GM12878 (cell line): ENCODE measurements around the gene PF4V1. TPM values are rescaled to one million over a fixed set of nuclear protein-coding genes. Genes with fewer than 3 reads are reported as not detected.

ENCODE experiments used
- ATAC-seq: fragments of 200-7000 bp; cut with Tn5 transposase; 3 replicates; pipeline ENCODE4 v1.9.1; 2020; ENCODE audit warnings: mild to moderate bottlenecking, moderate library complexity
- BruUV-seq: library from RNA; stranded (reverse); fragments of 400-500 nt; replicated peaks from 2 replicates; lab custom pipeline; 2021; lab: Mats Ljungman, UMichigan
- CTCF ChIA-PET: fragments of 300-600 bp; sonication (Branson Sonifier 250); formaldehyde crosslinking; extraction: SDS; loops from one replicate; lab custom pipeline; 2021; ENCODE audit warnings: inconsistent platforms; lab: Yijun Ruan, JAX
- POLR2A ChIA-PET: fragments of 350-600 bp; formaldehyde crosslinking; extraction: SDS; loops from one replicate; lab custom pipeline; 2021; ENCODE audit warnings: inconsistent platforms; lab: Charles Lee
- RAD21 ChIA-PET: fragments of 300-600 bp; sonication (Branson Sonifier 250); formaldehyde crosslinking; loops from one replicate; lab custom pipeline; 2023; ENCODE audit warnings: antibody characterized with exemption; ENCODE audit not compliant: unreplicated experiment; lab: Charles Lee
- SMC1A ChIA-PET: fragments of 300-600 bp; sonication (Branson Sonifier 250); formaldehyde crosslinking; loops from one replicate; lab custom pipeline; 2023; ENCODE audit not compliant: unreplicated experiment, uncharacterized antibody; lab: Charles Lee
- DNase-seq: peaks from one replicate; pipeline ENCODE4 v3.0.0-alpha.2; 2011; ENCODE audit warnings: low read depth, low spot score
- FAIRE-seq: peaks from 3 replicates; lab custom pipeline; 2011; peaks lifted over from hg19 to GRCh38; lab: Jason Lieb, UNC
- H2AFZ ChIP-seq: 2 replicates; pipeline ENCODE4 v1.6.0; 2011; ENCODE audit warnings: low read depth, low read length, control low read depth; ENCODE audit not compliant: control insufficient read depth
- H3K27ac ChIP-seq: 2 replicates; pipeline ENCODE4 v1.5.1; 2011; ENCODE audit warnings: control low read depth; ENCODE audit not compliant: control insufficient read depth, insufficient read depth
- H3K27me3 ChIP-seq, 2 experiments: replicated peaks in 1 of 2; 2 replicates each; pipeline versions ENCODE4 v1.6.0 to v1.6.1; 2011; ENCODE audit warnings: low read length in 1 of 2; ENCODE audit not compliant: control insufficient read depth in 2 of 2, insufficient read depth in 2 of 2
- H3K36me3 ChIP-seq, 2 experiments: 2 replicates each; pipeline ENCODE4 v1.5.1; 2011; ENCODE audit warnings: low read length in 1 of 2; ENCODE audit not compliant: control insufficient read depth in 2 of 2, insufficient read depth in 2 of 2
- H3K4me1 ChIP-seq: 2 replicates; pipeline ENCODE4 v1.6.1; 2011; ENCODE audit warnings: mild to moderate bottlenecking, low read length, moderate library complexity, mixed read lengths; ENCODE audit not compliant: control insufficient read depth, insufficient read depth
- H3K4me2 ChIP-seq: 2 replicates; pipeline ENCODE4 v1.6.0; 2011; ENCODE audit warnings: control low read depth; ENCODE audit not compliant: control insufficient read depth, insufficient read depth
- H3K4me3 ChIP-seq: fragments of 200-600 bp; sonication (generic); 2 replicates; pipeline ENCODE4 v1.5.1; 2016
- H3K79me2 ChIP-seq: 2 replicates; pipeline ENCODE4 v1.6.0; 2011; ENCODE audit warnings: low read length; ENCODE audit not compliant: control insufficient read depth, insufficient read depth
- H3K9ac ChIP-seq: 2 replicates; pipeline ENCODE4 v1.8.0; 2011; ENCODE audit warnings: low read length, control low read depth, mixed read lengths; ENCODE audit not compliant: control insufficient read depth, insufficient read depth
- H3K9me3 ChIP-seq: replicated peaks from 3 replicates; pipeline ENCODE4 v1.5.1; 2011; ENCODE audit warnings: mild to moderate bottlenecking, low read length; ENCODE audit not compliant: control insufficient read depth, insufficient read depth
- H4K20me1 ChIP-seq: 2 replicates; pipeline ENCODE4 v1.6.0; 2011; ENCODE audit not compliant: control insufficient read depth, insufficient read depth
- CREM ChIP-seq: IDR thresholded peaks from 2 replicates; pipeline ENCODE4 v1.6.1; 2014; ENCODE audit warnings: antibody characterized with exemption, low read depth
- NFYA ChIP-seq: IDR thresholded peaks from 2 replicates; pipeline ENCODE4 v1.6.1; 2011; ENCODE audit warnings: low read depth, mild to moderate bottlenecking, low read length, improper control_type of control experiment, borderline replicate concordance
- RB1 ChIP-seq: fragments of 450-650 bp; formaldehyde crosslinking; IDR thresholded peaks from 2 replicates; pipeline ENCODE4 v1.6.1; 2017; ENCODE audit warnings: mild to moderate bottlenecking, borderline replicate concordance
- SP1 ChIP-seq: IDR thresholded peaks from one replicate; pipeline ENCODE4 v1.6.1; 2011; ENCODE audit warnings: low read depth, low read length
- SREBF1 ChIP-seq: IDR thresholded peaks from 2 replicates; pipeline ENCODE4 v1.6.1; 2012; ENCODE audit warnings: mild to moderate bottlenecking, low read length
- TCF7 ChIP-seq: IDR thresholded peaks from 2 replicates; pipeline ENCODE4 v1.6.1; 2014; ENCODE audit warnings: antibody characterized with exemption, borderline replicate concordance
- WGBS: methylation state at CpG from one replicate; pipeline ENCODE4 v1.1.6; 2016; ENCODE audit warnings: low lambda C conversion rate; ENCODE audit not compliant: insufficient replicate concordance, insufficient coverage; ENCODE audit errors: missing lambda C conversion rate; 5-methylcytosine and 5-hydroxymethylcytosine counted together
- in situ Hi-C: fragments of 300-500 bp; cut with MboI; formaldehyde crosslinking; loops from 9 replicates; pipeline ENCODE4 v1.14.3; 2018; ENCODE audit warnings: mixed read lengths
- intact Hi-C: fragments of 100-400 bp; cut with micrococcal nuclease; formaldehyde crosslinking; loops from one replicate; pipeline ENCODE4 v1.14.2; 2022; ENCODE audit not compliant: unreplicated experiment
- polyA plus RNA-seq, 11 experiments: library from polyadenylated mRNA; depleted of rRNA in 4 of 11; unstranded in 6 of 11; stranded (reverse) in 5 of 11; fragments of >200 nt; fragmentation: Nextera tagmentation in 4 of 11; fragmentation: Illumina TruSeq in 1 of 11; extraction: Ambion mirVana in 4 of 11; extraction: Trizol in 1 of 11; gene quantifications; 1 replicate in 1 of 11; 2 replicates in 10 of 11; pipeline versions ENCODE4 v1.2.1 to v1.2.3, GENCODE V29; 2011 to 2016; ENCODE audit warnings: inconsistent platforms in 2 of 11, missing spikeins in 2 of 11, low read depth in 1 of 11
- total RNA-seq, 4 experiments: library from RNA; depleted of rRNA in 3 of 4; stranded (reverse); fragments of >200 nt in 3 of 4; fragmentation: Illumina TruSeq in 1 of 4; extraction: Trizol in 1 of 4; gene quantifications; 2 replicates each; pipeline versions ENCODE4 v1.2.1 to v1.2.3, GENCODE V29; 2013 to 2021
- TF ChIP-seq, protein P1 (sequence below): IDR thresholded peaks from 2 replicates; pipeline ENCODE4 v1.6.1; 2012; ENCODE audit warnings: low read depth, low read length, improper control_type of control experiment
- TF ChIP-seq, protein P2 (sequence below): IDR thresholded peaks from 2 replicates; pipeline ENCODE4 v1.6.1; 2011; ENCODE audit warnings: borderline replicate concordance, low read depth, mild to moderate bottlenecking, moderate library complexity, low read length; ENCODE audit not compliant: insufficient read depth, poor library complexity, severe bottlenecking
- TF ChIP-seq, protein P3 (sequence below): IDR thresholded peaks from 2 replicates; pipeline ENCODE4 v1.6.1; 2012; ENCODE audit warnings: improper control_type of control experiment, low read depth, low read length; ENCODE audit not compliant: insufficient replicate concordance

PF4V1 gene
- total and polyA plus RNA-seq, 10 of the 15 experiments (the other 5 are each of a cell fraction or from before 2014, with no cell fraction given), result not detected

DNA sequence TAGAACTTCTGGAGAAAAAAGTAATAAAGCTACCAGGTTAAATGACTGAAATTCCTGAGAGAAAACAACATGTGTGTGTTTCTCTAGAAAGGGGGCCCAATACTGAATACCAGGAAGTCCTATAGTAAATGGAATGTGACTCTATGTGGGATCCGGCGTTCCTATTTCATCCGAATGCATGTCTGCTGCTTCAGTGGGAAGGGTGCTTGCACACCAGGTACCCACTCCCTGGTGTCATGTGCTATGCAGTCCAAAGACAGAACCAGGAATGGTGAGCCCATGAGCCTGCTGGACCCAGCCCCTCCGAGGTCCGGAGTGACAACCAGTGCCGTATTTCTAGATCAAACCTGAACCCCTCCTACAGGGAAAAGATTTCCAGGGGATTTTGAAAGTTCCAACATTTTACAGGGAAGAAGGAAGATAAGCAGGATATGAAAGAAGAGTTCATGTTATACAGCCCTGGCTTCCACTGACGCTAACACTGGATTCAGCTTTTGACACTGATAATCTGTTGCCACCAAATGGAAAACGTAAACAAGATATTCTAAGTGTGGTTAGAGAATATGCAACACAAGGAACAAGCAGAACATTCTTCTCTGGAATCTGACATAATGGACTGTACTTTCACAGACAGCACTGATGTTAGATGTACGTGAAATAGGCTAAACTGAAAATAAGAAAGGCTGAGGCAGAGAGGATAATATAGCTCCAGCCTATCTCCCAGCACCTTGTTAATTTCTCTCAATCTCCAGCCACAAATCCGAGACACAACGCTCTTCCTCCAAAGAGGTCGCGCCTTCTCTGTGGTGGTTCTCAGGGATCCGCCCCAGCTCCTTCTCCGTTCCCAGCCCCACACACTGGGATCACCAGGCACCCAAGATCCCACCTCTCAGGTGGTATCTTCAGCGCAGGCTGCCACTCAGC, 15.4 kb downstream of the PF4V1 start:
- ChIA-PET CTCF (interaction anchor here (0.9 kb wide), 1 partner anchor 266 kb away, joined by 4 read pairs; no protein-coding TSS in a partner anchor), SMC1A (no interaction called here), POLR2A (no interaction called here), RAD21 (no interaction called here)
- intact Hi-C loops (loop anchor here (5.0 to 10.0 kb wide), 2 partner anchors 259 to 294 kb away; no protein-coding TSS in a partner anchor), in situ Hi-C loops (no loop called here)
- no peak overlapping the region for H3K9ac ChIP-seq
- H4K20me1 ChIP-seq, result no peaks in the 10 kb centered on the region
- ATAC-seq, result no peak
- no peaks in the 10 kb centered on the region for H3K9me3 ChIP-seq
- 34% methylated on average over 16 of the region's 16 CpGs for WGBS
- peaks cover 2 to 8% of the 10 kb centered on the region in 2 experiments; a peak in 2 of 4 replicates for H3K27me3 ChIP-seq
- no peaks in the 10 kb centered on the region for H3K36me3 ChIP-seq
- no peak overlapping the region for H3K27ac ChIP-seq
- H3K4me1 ChIP-seq, result no peaks in the 10 kb centered on the region
- no peak overlapping the region for H3K4me2 ChIP-seq
- no peak for TF ChIP-seq TCF7
- TF ChIP-seq SREBF1, result no peak
- no peak for TF ChIP-seq CREM
- no peak for TF ChIP-seq RB1
- TF ChIP-seq NFYA, result no peak
- TF ChIP-seq, protein P1, sequence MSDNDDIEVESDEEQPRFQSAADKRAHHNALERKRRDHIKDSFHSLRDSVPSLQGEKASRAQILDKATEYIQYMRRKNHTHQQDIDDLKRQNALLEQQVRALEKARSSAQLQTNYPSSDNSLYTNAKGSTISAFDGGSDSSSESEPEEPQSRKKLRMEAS, result no peak
- TF ChIP-seq, protein P2, sequence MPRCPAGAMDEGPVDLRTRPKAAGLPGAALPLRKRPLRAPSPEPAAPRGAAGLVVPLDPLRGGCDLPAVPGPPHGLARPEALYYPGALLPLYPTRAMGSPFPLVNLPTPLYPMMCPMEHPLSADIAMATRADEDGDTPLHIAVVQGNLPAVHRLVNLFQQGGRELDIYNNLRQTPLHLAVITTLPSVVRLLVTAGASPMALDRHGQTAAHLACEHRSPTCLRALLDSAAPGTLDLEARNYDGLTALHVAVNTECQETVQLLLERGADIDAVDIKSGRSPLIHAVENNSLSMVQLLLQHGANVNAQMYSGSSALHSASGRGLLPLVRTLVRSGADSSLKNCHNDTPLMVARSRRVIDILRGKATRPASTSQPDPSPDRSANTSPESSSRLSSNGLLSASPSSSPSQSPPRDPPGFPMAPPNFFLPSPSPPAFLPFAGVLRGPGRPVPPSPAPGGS, result no peak
- TF ChIP-seq, protein P3, sequence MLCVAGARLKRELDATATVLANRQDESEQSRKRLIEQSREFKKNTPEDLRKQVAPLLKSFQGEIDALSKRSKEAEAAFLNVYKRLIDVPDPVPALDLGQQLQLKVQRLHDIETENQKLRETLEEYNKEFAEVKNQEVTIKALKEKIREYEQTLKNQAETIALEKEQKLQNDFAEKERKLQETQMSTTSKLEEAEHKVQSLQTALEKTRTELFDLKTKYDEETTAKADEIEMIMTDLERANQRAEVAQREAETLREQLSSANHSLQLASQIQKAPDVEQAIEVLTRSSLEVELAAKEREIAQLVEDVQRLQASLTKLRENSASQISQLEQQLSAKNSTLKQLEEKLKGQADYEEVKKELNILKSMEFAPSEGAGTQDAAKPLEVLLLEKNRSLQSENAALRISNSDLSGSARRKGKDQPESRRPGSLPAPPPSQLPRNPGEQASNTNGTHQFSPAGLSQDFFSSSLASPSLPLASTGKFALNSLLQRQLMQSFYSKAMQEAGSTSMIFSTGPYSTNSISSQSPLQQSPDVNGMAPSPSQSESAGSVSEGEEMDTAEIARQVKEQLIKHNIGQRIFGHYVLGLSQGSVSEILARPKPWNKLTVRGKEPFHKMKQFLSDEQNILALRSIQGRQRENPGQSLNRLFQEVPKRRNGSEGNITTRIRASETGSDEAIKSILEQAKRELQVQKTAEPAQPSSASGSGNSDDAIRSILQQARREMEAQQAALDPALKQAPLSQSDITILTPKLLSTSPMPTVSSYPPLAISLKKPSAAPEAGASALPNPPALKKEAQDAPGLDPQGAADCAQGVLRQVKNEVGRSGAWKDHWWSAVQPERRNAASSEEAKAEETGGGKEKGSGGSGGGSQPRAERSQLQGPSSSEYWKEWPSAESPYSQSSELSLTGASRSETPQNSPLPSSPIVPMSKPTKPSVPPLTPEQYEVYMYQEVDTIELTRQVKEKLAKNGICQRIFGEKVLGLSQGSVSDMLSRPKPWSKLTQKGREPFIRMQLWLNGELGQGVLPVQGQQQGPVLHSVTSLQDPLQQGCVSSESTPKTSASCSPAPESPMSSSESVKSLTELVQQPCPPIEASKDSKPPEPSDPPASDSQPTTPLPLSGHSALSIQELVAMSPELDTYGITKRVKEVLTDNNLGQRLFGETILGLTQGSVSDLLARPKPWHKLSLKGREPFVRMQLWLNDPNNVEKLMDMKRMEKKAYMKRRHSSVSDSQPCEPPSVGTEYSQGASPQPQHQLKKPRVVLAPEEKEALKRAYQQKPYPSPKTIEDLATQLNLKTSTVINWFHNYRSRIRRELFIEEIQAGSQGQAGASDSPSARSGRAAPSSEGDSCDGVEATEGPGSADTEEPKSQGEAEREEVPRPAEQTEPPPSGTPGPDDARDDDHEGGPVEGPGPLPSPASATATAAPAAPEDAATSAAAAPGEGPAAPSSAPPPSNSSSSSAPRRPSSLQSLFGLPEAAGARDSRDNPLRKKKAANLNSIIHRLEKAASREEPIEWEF, result no peak
- TF ChIP-seq SP1, result no peak
- no peak overlapping the region for H2AFZ ChIP-seq
- FAIRE-seq, result no peak
- no peak overlapping the region for H3K4me3 ChIP-seq
- no TSS peak for BruUV-seq
- H3K79me2 ChIP-seq, result no peaks in the 10 kb centered on the region
- DNase-seq, result no peak
